Heart left ventricle (tissue), 16 donors: ENCODE results near the gene SLC23A2. TPM values are rescaled to one million over a fixed set of nuclear protein-coding genes. Genes with fewer than 3 reads are reported as not detected.
A peak's percentile ranks its signal among the peaks of the same experiment; 100 is the strongest.

ENCODE experiments used
- ATAC-seq, 4 donors: fragments of 200-7000 bp; cut with Tn5 transposase; one replicate each; pipeline ENCODE4 v1.9.1; 2020 to 2022; ENCODE audit warnings: moderate library complexity in 4 of 4, mild to moderate bottlenecking in 3 of 4, moderate number of reproducible peaks in 1 of 4
- DNase-seq, 5 donors: peaks; one replicate each; pipeline ENCODE4 v3.0.0-alpha.2; 2020
- H3K27ac ChIP-seq, 12 donors: fragments of 200-600 bp; sonication (generic) in 4 of 12; one replicate each; pipeline versions ENCODE4 v1.5.0 to v1.8.0; 2016 to 2022; ENCODE audit warnings: mild to moderate bottlenecking in 2 of 12
- H3K27me3 ChIP-seq, 9 donors: fragments of 200-600 bp; sonication (generic) in 2 of 9; one replicate each; pipeline versions ENCODE4 v1.5.1 to v1.8.0; 2016 to 2022; ENCODE audit warnings: mild to moderate bottlenecking in 3 of 9
- H3K36me3 ChIP-seq, 9 donors: fragments of 200-600 bp; sonication (generic) in 2 of 9; one replicate each; pipeline versions ENCODE4 v1.5.0 to v1.8.0; 2018 to 2022; ENCODE audit warnings: mild to moderate bottlenecking in 2 of 9
- H3K4me1 ChIP-seq, 12 donors: fragments of 200-600 bp; sonication (generic) in 4 of 12; one replicate each; pipeline versions ENCODE4 v1.5.0 to v1.8.0; 2016 to 2022; ENCODE audit warnings: mild to moderate bottlenecking in 3 of 12
- H3K4me3 ChIP-seq, 12 donors: fragments of 200-600 bp; sonication (generic) in 4 of 12; one replicate each; pipeline versions ENCODE4 v1.5.0 to v1.8.0; 2017 to 2022; ENCODE audit warnings: mild to moderate bottlenecking in 9 of 12, moderate library complexity in 4 of 12
- H3K9me3 ChIP-seq, 12 donors: fragments of 200-600 bp; sonication (generic) in 4 of 12; one replicate each; pipeline versions ENCODE4 v1.5.0 to v1.8.0; 2016 to 2022; ENCODE audit warnings: mild to moderate bottlenecking in 1 of 12
- CTCF ChIP-seq, 12 donors: fragments of 200-600 bp; sonication (generic) in 4 of 12; IDR thresholded peaks; one replicate each; pipeline versions ENCODE4 v1.5.0 to v1.8.0; 2018 to 2022; ENCODE audit warnings: antibody characterized with exemption in 12 of 12, mild to moderate bottlenecking in 5 of 12
- POLR2A ChIP-seq, 2 donors: fragments of 450-650 bp; IDR thresholded peaks; one replicate each; pipeline ENCODE4 v1.6.1; 2017; ENCODE audit warnings: antibody characterized with exemption in 2 of 2, mild to moderate bottlenecking in 2 of 2, moderate library complexity in 2 of 2
- WGBS, 4 donors: extraction: QIAGEN DNeasy Blood & Tissue Kit in 2 of 4; methylation state at CpG; one replicate each; pipeline versions ENCODE4 v1.1.5 to v1.1.7; 2013 to 2018; 5-methylcytosine and 5-hydroxymethylcytosine counted together
- intact Hi-C, 10 donors: fragments of 100-400 bp; cut with DNase I; formaldehyde crosslinking; loops; one replicate each; pipeline versions ENCODE4 v1.11.1 to v1.14.2; 2022
- polyA plus RNA-seq, 2 donors: library from polyadenylated mRNA; stranded (reverse); fragments of 200-250 nt; gene quantifications; one replicate each; pipeline ENCODE4 v1.2.3, GENCODE V29; 2013
- total RNA-seq, 9 donors: library from RNA; depleted of rRNA in 2 of 9; stranded (reverse); fragments of >200 nt in 2 of 9; fragmentation: NEBNext Ultra II Directional in 3 of 9; extraction: Animal tissue kit (Norgen Biotek cat#: 25700) in 3 of 9; gene quantifications; one replicate each; pipeline versions ENCODE4 v1.1.0 to v1.2.4, GENCODE V29; 2016 to 2023
- donor health status: ischemic (EF 13 %, LVEDD 7.1; RV severe dilation, severe dysfunction).
- donor health status: healthy with polysubstance abuse.
- donor health status: DM: no; HTN: yes; CAD: no.
- donor health status: DM: no; HTN: no; CAD: no.
- donor health status: ischemic (EF 25% LVEDD 6.9; RV normal size, moderate dysfunction).
- donor health status: ischemic (EF 25% LVEDD 5.7; RV mildly dilated, moderate dysfunction).
- donor health status: healthy.
- donor health status: DM: yes; HTN: yes; CAD: no.
- donor health status: ischemic (EF 35%, LVEDD 5.7; RV mildly dilated, moderate dysfunction).
- donor health status: nonischemic (EF 11% LVEDD 7.7; RV severe dilation, severe dysfunction).
- donor health status: DM: yes; HTN: yes; CAD: no.
- donor health status: PGD.
- donor health status: ischemic (EF 29% LVEDD 5.4; RV normal size, mild dysfunction).
- donor health status: nonischemic (EF 23%, LVEDD 6.1; RV moderate dilation, normal function).

Gene SLC23A2
- total and polyA plus RNA-seq, 11 donors: 3.0 to 18.7 (median 8.1) TPM

GRCh38 chr20:4848041-4848440 lies 153.3 kb downstream of the SLC23A2 start:
- no peak for DNase-seq

GRCh38 chr20:4846821-4847220 lies 154.5 kb downstream of the SLC23A2 start:
- 86 to 92% (median 89%) methylated on average over 2 of the region's 2 CpGs for WGBS, 4 donors
- no peak overlapping the region for H3K27ac ChIP-seq
- H3K27me3 ChIP-seq: no peaks in the 10 kb centered on the region
- no peak for DNase-seq
- H3K9me3 ChIP-seq: no peaks in the 10 kb centered on the region
- peaks cover 0 to 17% (median 0%) of the 10 kb centered on the region in 12 donors for H3K4me1 ChIP-seq
- H3K4me3 ChIP-seq: no peak overlapping the region
- no peak for TF ChIP-seq POLR2A (IDR thresholded peaks at IDR 0.05)
- no peak for TF ChIP-seq CTCF (IDR thresholded peaks at IDR 0.05)
- peaks cover 0 to 4% (median 0%) of the 10 kb centered on the region in 9 donors for H3K36me3 ChIP-seq
- intact Hi-C loops: no loop called here
- no peak for ATAC-seq

More at GRCh38 chr20:4848041-4848440, 153.3 kb downstream of the SLC23A2 start:
- peaks cover 0 to 8% (median 0%) of the 10 kb centered on the region in 9 donors for H3K36me3 ChIP-seq
- TF ChIP-seq CTCF (IDR thresholded peaks at IDR 0.05): no peak
- no peak for TF ChIP-seq POLR2A (IDR thresholded peaks at IDR 0.05)
- 89 to 93% (median 91%) methylated on average over 6 to 7 of the region's 7 CpGs for WGBS, 4 donors
- H3K4me3 ChIP-seq: no peak overlapping the region
- H3K9me3 ChIP-seq: no peaks in the 10 kb centered on the region
- peaks cover 0 to 18% (median 0%) of the 10 kb centered on the region in 12 donors for H3K4me1 ChIP-seq
- ATAC-seq: no peak
- no peaks in the 10 kb centered on the region for H3K27me3 ChIP-seq
- intact Hi-C loops: no loop called here
- no peak overlapping the region for H3K27ac ChIP-seq

- Histone ChIP-seq H3K9me3 (peaks cover 0 to 7% (median 0%) of the 10 kb centered on the region in 12 donors), H3K27ac (peak overlapping the region in 1 of 12 donors; percentile 12), H3K27me3 (no peaks in the 10 kb centered on the region), H3K4me1 (peaks cover 0 to 17% (median 0%) of the 10 kb centered on the region in 12 donors), H3K36me3 (no peaks in the 10 kb centered on the region), H3K4me3 (no peak overlapping the region)
- no peak for TF ChIP-seq POLR2A (IDR thresholded peaks at IDR 0.05)
- TF ChIP-seq CTCF (IDR thresholded peaks at IDR 0.05): no peak
- ATAC-seq: no peak
- intact Hi-C loops: no loop called here
- DNase-seq: no peak
- WGBS, 4 donors: 82 to 92% (median 85%) methylated on average over 8 to 9 of the region's 9 CpGs
Observed at GRCh38 chr20:4844751-4845465, 156.4 kb downstream of the SLC23A2 start.

GRCh38 chr20:4844325-4844724 lies 157.0 kb downstream of the SLC23A2 start:
- no peaks in the 10 kb centered on the region for H3K27me3 ChIP-seq
- H3K36me3 ChIP-seq: no peaks in the 10 kb centered on the region
- no peak for DNase-seq
- no peak overlapping the region for H3K4me3 ChIP-seq
- 78 to 84% (median 82%) methylated on average over 4 of the region's 4 CpGs for WGBS, 4 donors
- no peak for ATAC-seq
- peaks cover 0 to 17% (median 0%) of the 10 kb centered on the region in 12 donors for H3K4me1 ChIP-seq
- TF ChIP-seq CTCF (IDR thresholded peaks at IDR 0.05) (no peak), POLR2A (IDR thresholded peaks at IDR 0.05) (no peak)
- H3K9me3 ChIP-seq: peaks cover 0 to 7% (median 0%) of the 10 kb centered on the region in 12 donors
- H3K27ac ChIP-seq: no peak overlapping the region
- intact Hi-C loops: no loop called here
